ENCODE results near the gene TPRA1. TPM values are rescaled to one million over a fixed set of nuclear protein-coding genes. Genes with fewer than 3 reads are reported as not detected.

Gene TPRA1
- polyA plus RNA-seq, 3 donors: 20.2 to 29.4 (median 23.4) TPM

GRCh38 chr3:127572186-127572585 is 18.3 kb downstream of the TPRA1 start:
- WGBS (ENCODE audit: insufficient coverage): 100% methylated on average over 5 of the region's 6 CpGs
- H3K27me3 ChIP-seq (ENCODE audit: control insufficient read depth in 2 of 2, insufficient read depth in 2 of 2, low read length in 2 of 2): no peaks in the 10 kb centered on the region
- peaks cover 39% of the 10 kb centered on the region for H4K20me1 ChIP-seq (ENCODE audit: insufficient read depth, low read length)
- H3K9me3 ChIP-seq (replicated peaks in 1 of 2; ENCODE audit: control insufficient read depth in 1 of 2, insufficient read depth in 1 of 2, low read length in 2 of 2): no peaks in the 10 kb centered on the region
- no peak overlapping the region for H3K9ac ChIP-seq (ENCODE audit: insufficient read depth, low read length, poor library complexity, severe bottlenecking)
- H3K79me2 ChIP-seq (ENCODE audit: insufficient read depth, low read length): no peaks in the 10 kb centered on the region
- H2AFZ ChIP-seq (ENCODE audit: insufficient read depth, low read depth, low read length, poor library complexity, severe bottlenecking): no peak overlapping the region
- Mint-ChIP-seq H3K36me3 (peaks cover 58 to 74% of the 10 kb centered on the region in 2 donors), H3K4me3 (no peak overlapping the region), H3K9me3 (no peaks in the 10 kb centered on the region), H3K4me1 (peaks cover 6% of the 10 kb centered on the region), H3K27ac (peak overlapping the region in 1 of 7 donors; percentile 68), H3K27me3 (ENCODE audit: low read depth in 3 of 3) (peaks cover 0 to 1% (median 0%) of the 10 kb centered on the region in 3 donors)
- H3K4me1 ChIP-seq (ENCODE audit: control insufficient read depth in 1 of 2, insufficient read depth in 2 of 2, low read length in 2 of 2): peaks cover 3 to 5% of the 10 kb centered on the region in 2 donors
- intact Hi-C loops (cut with micrococcal nuclease): no loop called here
- DNase-seq: no peak
- TF ChIP-seq CTCF (IDR thresholded peaks at IDR 0.05): no peak
- H3K4me2 ChIP-seq (replicated peaks; ENCODE audit: extremely low read depth, low read length, poor library complexity, severe bottlenecking): no peak overlapping the region
- H3K36me3 ChIP-seq (replicated peaks in 1 of 2; ENCODE audit: control insufficient read depth in 1 of 2, insufficient read depth in 2 of 2, low read length in 2 of 2): peaks cover 44 to 61% of the 10 kb centered on the region in 2 donors
- no peak overlapping the region for H3K27ac ChIP-seq (ENCODE audit: low read depth in 1 of 2, low read length in 2 of 2)
- H3K4me3 ChIP-seq (replicated peaks in 1 of 3; ENCODE audit: low read depth in 2 of 3, low read length in 3 of 3): no peak overlapping the region

DNA sequence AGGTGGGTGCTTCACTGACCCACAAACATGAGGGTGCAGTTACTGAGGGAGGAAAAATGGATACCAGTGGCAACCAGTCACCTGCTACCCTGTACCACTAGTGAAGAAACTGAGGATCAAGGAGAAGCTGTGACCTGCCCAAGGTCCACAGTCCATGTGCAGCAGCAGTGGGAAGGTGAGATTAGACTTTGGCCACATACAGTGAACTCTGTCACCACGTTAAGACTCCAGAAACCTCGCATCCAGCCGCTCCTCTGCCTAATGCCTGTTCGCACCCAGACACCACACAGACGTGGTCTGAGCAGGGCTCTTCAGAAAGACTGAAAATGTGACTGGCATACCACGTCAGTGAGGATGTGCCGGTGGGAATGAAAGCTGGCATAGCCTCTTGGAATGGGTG is 20.0 kb downstream of the TPRA1 start:
- no peak overlapping the region for H3K4me3 ChIP-seq (replicated peaks in 1 of 3; ENCODE audit: low read depth in 2 of 3, low read length in 3 of 3)
- H3K9me3 ChIP-seq (replicated peaks in 1 of 2; ENCODE audit: control insufficient read depth in 1 of 2, insufficient read depth in 1 of 2, low read length in 2 of 2): no peaks in the 10 kb centered on the region
- no peak for TF ChIP-seq CTCF (IDR thresholded peaks at IDR 0.05)
- H3K4me3 Mint-ChIP-seq: no peak overlapping the region
- H3K9ac ChIP-seq (ENCODE audit: insufficient read depth, low read length, poor library complexity, severe bottlenecking): no peak overlapping the region
- H3K4me1 ChIP-seq (ENCODE audit: control insufficient read depth in 1 of 2, insufficient read depth in 2 of 2, low read length in 2 of 2): peaks cover 3 to 5% of the 10 kb centered on the region in 2 donors
- peaks cover 6% of the 10 kb centered on the region for H3K4me1 Mint-ChIP-seq
- H3K79me2 ChIP-seq (ENCODE audit: insufficient read depth, low read length): no peaks in the 10 kb centered on the region
- no peak overlapping the region for H3K4me2 ChIP-seq (replicated peaks; ENCODE audit: extremely low read depth, low read length, poor library complexity, severe bottlenecking)
- H3K27ac ChIP-seq (ENCODE audit: low read depth in 1 of 2, low read length in 2 of 2): no peak overlapping the region
- H4K20me1 ChIP-seq (ENCODE audit: insufficient read depth, low read length): peaks cover 22% of the 10 kb centered on the region
- H3K36me3 Mint-ChIP-seq: peaks cover 47 to 57% of the 10 kb centered on the region in 2 donors
- H3K9me3 Mint-ChIP-seq: no peaks in the 10 kb centered on the region
- H3K27me3 ChIP-seq (ENCODE audit: control insufficient read depth in 2 of 2, insufficient read depth in 2 of 2, low read length in 2 of 2): no peaks in the 10 kb centered on the region
- no peak for DNase-seq
- H3K36me3 ChIP-seq (replicated peaks in 1 of 2; ENCODE audit: control insufficient read depth in 1 of 2, insufficient read depth in 2 of 2, low read length in 2 of 2): peaks cover 37 to 47% of the 10 kb centered on the region in 2 donors
- intact Hi-C loops (cut with micrococcal nuclease): no loop called here
- peaks cover 0 to 2% (median 2%) of the 10 kb centered on the region in 3 donors for H3K27me3 Mint-ChIP-seq (ENCODE audit: low read depth in 3 of 3)
- H3K27ac Mint-ChIP-seq: no peak overlapping the region
- 98% methylated on average over 6 of the region's 7 CpGs for WGBS (ENCODE audit: insufficient coverage)
- no peak overlapping the region for H2AFZ ChIP-seq (ENCODE audit: insufficient read depth, low read depth, low read length, poor library complexity, severe bottlenecking)
